OCI-LY3 (cell line): ENCODE measurements around the gene FAM13A.

Experiments
- H2AFZ ChIP-seq: fragments of 200-600, 300-600 bp; shearing (Covaris generic); 2 replicates; pipeline ENCODE4 v1.6.0; 2014; ENCODE audit warnings: antibody characterized with exemption, low read depth, low read length
- H3K27ac ChIP-seq: fragments of 200-600, 300-600 bp; sonication (generic); 2 replicates; pipeline ENCODE4 v1.5.1; 2014; ENCODE audit warnings: mild to moderate bottlenecking, low read length, moderate library complexity, mixed read lengths
- H3K27me3 ChIP-seq: fragments of 200-600, 300-600 bp; sonication (generic); 2 replicates; pipeline ENCODE4 v1.6.1; 2014; ENCODE audit warnings: low read depth, low read length, mixed read lengths
- H3K36me3 ChIP-seq: fragments of 200-600, 300-600 bp; sonication (generic); replicated peaks from 2 replicates; pipeline ENCODE3; 2014; ENCODE audit warnings: low read depth, low read length, mixed read lengths
- H3K4me1 ChIP-seq: fragments of 300-600, 200-600 bp; sonication (generic); 2 replicates; pipeline ENCODE4 v1.6.1; 2014; ENCODE audit warnings: low read length, mixed read lengths
- H3K4me2 ChIP-seq: fragments of 200-600, 300-600 bp; sonication (generic); 2 replicates; pipeline ENCODE4 v1.6.1; 2014; ENCODE audit warnings: low read length, mixed read lengths
- H3K4me3 ChIP-seq: fragments of 300-600, 200-600 bp; sonication (generic); 2 replicates; pipeline ENCODE4 v1.5.1; 2014; ENCODE audit warnings: antibody characterized with exemption, mild to moderate bottlenecking, low read length, moderate library complexity
- H3K79me2 ChIP-seq: fragments of 300-600, 200-600 bp; shearing (Covaris generic); 2 replicates; pipeline ENCODE4 v1.6.1; 2014; ENCODE audit warnings: mild to moderate bottlenecking, low read length, mixed read lengths
- H3K9ac ChIP-seq: fragments of 300-600, 200-600 bp; shearing (Covaris generic); 2 replicates; pipeline ENCODE4 v1.6.0; 2014; ENCODE audit warnings: mild to moderate bottlenecking, low read length, moderate library complexity
- H3K9me3 ChIP-seq: fragments of 200-600, 300-600 bp; shearing (Covaris generic); 2 replicates; pipeline ENCODE4 v1.6.1; 2014; ENCODE audit warnings: low read length, mixed read lengths; ENCODE audit not compliant: insufficient read depth
- H4K20me1 ChIP-seq: fragments of 200-600, 300-600 bp; sonication (generic); 2 replicates; pipeline ENCODE4 v1.6.1; 2016; ENCODE audit warnings: low read length, mixed read lengths; ENCODE audit not compliant: insufficient read depth
- CTCF ChIP-seq: fragments of 200-600, 300-600 bp; sonication (generic); IDR thresholded peaks from 2 replicates; pipeline ENCODE4 v1.5.1; 2014; ENCODE audit warnings: antibody characterized with exemption, low read length, low read depth
- EZH2phosphoT487 ChIP-seq: fragments of 200-600 bp; shearing (Covaris generic); IDR thresholded peaks from 2 replicates; pipeline ENCODE4 v1.6.1; 2018; ENCODE audit warnings: antibody characterized with exemption, mixed run types, low read depth

The FAM13A gene

GRCh38 chr4:88742561-88742960, 314.4 kb downstream of the FAM13A start:
- Histone ChIP-seq H3K79me2 (no peaks in the 10 kb centered on the region), H3K27ac (no peak overlapping the region), H3K4me3 (no peak overlapping the region), H3K4me1 (peaks cover 6% of the 10 kb centered on the region), H3K9ac (no peak overlapping the region), H4K20me1 (peaks cover 9% of the 10 kb centered on the region; the same call in 1 of the 2 replicates), H3K4me2 (no peak overlapping the region), H2AFZ (no peak overlapping the region), H3K36me3 (peaks cover 7% of the 10 kb centered on the region), H3K27me3 (no peaks in the 10 kb centered on the region), H3K9me3 (no peaks in the 10 kb centered on the region)
- TF ChIP-seq EZH2phosphoT487, result no peak
- no peak for TF ChIP-seq CTCF

- TF ChIP-seq EZH2phosphoT487 (no peak), CTCF (no peak)
- no peak overlapping the region for H2AFZ ChIP-seq
- no peak overlapping the region for H3K9ac ChIP-seq
- no peaks in the 10 kb centered on the region for H3K9me3 ChIP-seq
- H3K4me1 ChIP-seq, result peaks cover 28% of the 10 kb centered on the region
- H3K36me3 ChIP-seq, result peaks cover 7% of the 10 kb centered on the region
- peaks cover 13% of the 10 kb centered on the region; the same call in 1 of the 2 replicates for H4K20me1 ChIP-seq
- H3K4me2 ChIP-seq, result no peak overlapping the region
- H3K27me3 ChIP-seq, result 0 out of 2 replicates have a peak, but pooled peaks cover 4% of the 10 kb centered on the region
- no peak overlapping the region for H3K27ac ChIP-seq
- H3K4me3 ChIP-seq, result no peak overlapping the region
- H3K79me2 ChIP-seq, result no peaks in the 10 kb centered on the region
Observed at GRCh38 chr4:88738180-88738579, 318.8 kb downstream of the FAM13A start.

GRCh38 chr4:88737307-88737941, 319.6 kb downstream of the FAM13A start:
- H3K79me2 ChIP-seq, result no peaks in the 10 kb centered on the region
- peaks cover 13% of the 10 kb centered on the region; the same call in 1 of the 2 replicates for H4K20me1 ChIP-seq
- 0 out of 2 replicates have a peak, but pooled peaks cover 4% of the 10 kb centered on the region for H3K27me3 ChIP-seq
- no peak for TF ChIP-seq EZH2phosphoT487
- no peak for TF ChIP-seq CTCF
- H3K4me1 ChIP-seq, result peaks cover 28% of the 10 kb centered on the region
- H2AFZ ChIP-seq, result no peak overlapping the region
- H3K9ac ChIP-seq, result no peak overlapping the region
- H3K9me3 ChIP-seq, result no peaks in the 10 kb centered on the region
- H3K36me3 ChIP-seq, result peaks cover 7% of the 10 kb centered on the region
- H3K27ac ChIP-seq, result no peak overlapping the region
- peak overlapping the region; percentile 75 for H3K4me2 ChIP-seq
- peak overlapping the region; percentile 51 for H3K4me3 ChIP-seq

GRCh38 chr4:88736264-88736663, 320.7 kb downstream of the FAM13A start:
- peaks cover 7% of the 10 kb centered on the region for H3K36me3 ChIP-seq
- TF ChIP-seq EZH2phosphoT487 (peak; percentile 79; the same call in 1 of the 2 replicates), CTCF (no peak)
- no peaks in the 10 kb centered on the region for H3K79me2 ChIP-seq
- H3K27ac ChIP-seq, result no peak overlapping the region
- H3K4me2 ChIP-seq, result peak overlapping the region; percentile 75
- H3K4me3 ChIP-seq, result peak overlapping the region; percentile 49
- no peaks in the 10 kb centered on the region for H3K9me3 ChIP-seq
- H4K20me1 ChIP-seq, result peaks cover 13% of the 10 kb centered on the region; the same call in 1 of the 2 replicates
- H3K4me1 ChIP-seq, result peaks cover 28% of the 10 kb centered on the region
- 0 out of 2 replicates have a peak, but pooled peaks cover 4% of the 10 kb centered on the region for H3K27me3 ChIP-seq
- H3K9ac ChIP-seq, result no peak overlapping the region
- no peak overlapping the region for H2AFZ ChIP-seq
